Naive thymus-derived CD8-positive, alpha-beta T cell (primary cell): ENCODE results near the gene CHD2. TPM values are rescaled to one million over a fixed set of nuclear protein-coding genes. Genes with fewer than 3 reads are reported as not detected.
"Not testable (repeated sequence)": the region's sequence is repeated elsewhere in the genome, so short reads cannot be mapped to it uniquely, and the experiment has no call there.

Experiments used
- ATAC-seq, 2 donors: fragments of 150-1000 bp; cut with Tn5 transposase in 1 of 2; sonication (Bioruptor Pico), chemical (Tn5 transposase) in 1 of 2; 1 replicate in 1 of 2; 2 replicates in 1 of 2; pipeline ENCODE4 v1.10.0; 2021; ENCODE audit warnings: mild to moderate bottlenecking in 2 of 2, moderate library complexity in 2 of 2
- POLR2A ChIA-PET: fragments of 350-600 bp; sonication (Branson Sonifier 250); formaldehyde crosslinking; loops from one replicate; lab custom pipeline; 2021; ENCODE audit warnings: antibody characterized with exemption; lab: Charles Lee
- DNase-seq, 10 donors: peaks; one replicate each; pipeline versions ENCODE4 v3.0.0 to v3.0.0-alpha.2; 2020 to 2022
- H3K27ac Mint-ChIP-seq, 10 donors: one replicate each; pipeline ENCODE4 v1.8.0; 2020 to 2022; ENCODE audit warnings: mild to moderate bottlenecking in 10 of 10, mixed read lengths in 10 of 10, moderate library complexity in 4 of 10, inconsistent platforms in 1 of 10
- H3K27me3 Mint-ChIP-seq, 5 donors: one replicate each; pipeline ENCODE4 v1.8.0; 2021 to 2022; ENCODE audit warnings: mixed read lengths in 5 of 5
- H3K36me3 Mint-ChIP-seq, 3 donors: one replicate each; pipeline ENCODE4 v1.8.0; 2020 to 2022; ENCODE audit warnings: mixed read lengths in 3 of 3, mild to moderate bottlenecking in 2 of 3, inconsistent platforms in 1 of 3
- H3K4me1 Mint-ChIP-seq, 4 donors: one replicate each; pipeline ENCODE4 v1.8.0; 2021 to 2022; ENCODE audit warnings: mixed read lengths in 4 of 4
- H3K4me3 Mint-ChIP-seq, 10 donors: one replicate each; pipeline ENCODE4 v1.8.0; 2020 to 2022; ENCODE audit warnings: mild to moderate bottlenecking in 10 of 10, mixed read lengths in 10 of 10, moderate library complexity in 6 of 10, inconsistent platforms in 1 of 10
- H3K9me3 Mint-ChIP-seq, 9 donors: one replicate each; pipeline ENCODE4 v1.8.0; 2020 to 2022; ENCODE audit warnings: mixed read lengths in 9 of 9, mild to moderate bottlenecking in 3 of 9, inconsistent platforms in 1 of 9, moderate library complexity in 1 of 9
- polyA plus RNA-seq, 3 donors: library from polyadenylated mRNA; unstranded; fragments of 300-500 nt; fragmentation: Illumina TruSeq; gene quantifications; one replicate each; pipeline ENCODE4 v1.2.3, GENCODE V29; 2021
- total RNA-seq, 8 experiments: library from RNA in 2 of 8; stranded (reverse) in 2 of 8; gene quantifications; one replicate each; pipeline ENCODE4 v1.2.3 and lab custom pipeline; 2021 to 2026

CHD2 gene
- total and polyA plus RNA-seq, 5 experiments from 2014 or later: 53.1 to 427 (median 101) TPM

GRCh38 chr15:93027413-93027812, 127.3 kb downstream of the CHD2 start:
- Mint-ChIP-seq H3K4me1 (peaks cover 40 to 66% (median 54%) of the 10 kb centered on the region in 4 donors), H3K36me3 (peaks cover 0 to 48% (median 19%) of the 10 kb centered on the region in 3 donors), H3K9me3 (no peaks in the 10 kb centered on the region), H3K27ac (peak overlapping the region in 5 of 10 donors; percentile 18 to 76 (median 35)), H3K4me3 (no peak overlapping the region), H3K27me3 (no peaks in the 10 kb centered on the region)
- POLR2A ChIA-PET: no interaction called here
- ATAC-seq (no peak), DNase-seq (no peak)

GRCh38 chr15:93028111-93028631, 128.0 kb downstream of the CHD2 start:
- no peak for ATAC-seq

GRCh38 chr15:93028632-93029213, 128.6 kb downstream of the CHD2 start:
- Mint-ChIP-seq H3K9me3 (no peaks in the 10 kb centered on the region), H3K27ac (peak overlapping the region in 8 of 10 donors; percentile 36 to 91 (median 50)), H3K4me3 (peak overlapping the region in 4 of 10 donors; percentile 22 to 58 (median 32)), H3K4me1 (peaks cover 30 to 54% (median 42%) of the 10 kb centered on the region in 4 donors), H3K27me3 (no peaks in the 10 kb centered on the region), H3K36me3 (peaks cover 0 to 35% (median 11%) of the 10 kb centered on the region in 3 donors)
- POLR2A ChIA-PET: no interaction called here
- DNase-seq (no peak), ATAC-seq (no peak)

More at GRCh38 chr15:93028111-93028631, 128.0 kb downstream of the CHD2 start:
- peaks cover 34 to 59% (median 46%) of the 10 kb centered on the region in 4 donors for H3K4me1 Mint-ChIP-seq
- H3K36me3 Mint-ChIP-seq: peaks cover 0 to 40% (median 12%) of the 10 kb centered on the region in 3 donors
- H3K9me3 Mint-ChIP-seq: no peaks in the 10 kb centered on the region
- H3K27ac Mint-ChIP-seq: peak overlapping the region in 9 of 10 donors; percentile 16 to 91 (median 52)
- H3K4me3 Mint-ChIP-seq: peak overlapping the region in 3 of 10 donors; percentile 22 to 58 (median 40)
- POLR2A ChIA-PET: no interaction called here
- no peaks in the 10 kb centered on the region for H3K27me3 Mint-ChIP-seq
- no peak for DNase-seq

- Mint-ChIP-seq H3K9me3 (no peaks in the 10 kb centered on the region), H3K4me1 (peaks cover 29 to 48% (median 37%) of the 10 kb centered on the region in 4 donors), H3K27me3 (no peaks in the 10 kb centered on the region), H3K4me3 (peak overlapping the region in 3 of 10 donors; percentile 24 to 60 (median 58)), H3K27ac (peak overlapping the region; percentile 27 to 91 (median 71)), H3K36me3 (peaks cover 0 to 29% (median 9%) of the 10 kb centered on the region in 3 donors)
- POLR2A ChIA-PET: interaction anchor here (1.1 kb wide), 1 partner anchor 18 kb away, joined by 5 read pairs; no protein-coding TSS in a partner anchor
- ATAC-seq (no peak), DNase-seq (no peak)
Measured at GRCh38 chr15:93029214-93029835, 129.2 kb downstream of the CHD2 start.

GRCh38 chr15:93029836-93030429, 129.8 kb downstream of the CHD2 start:
- peaks cover 23 to 42% (median 31%) of the 10 kb centered on the region in 4 donors for H3K4me1 Mint-ChIP-seq
- no peaks in the 10 kb centered on the region for H3K27me3 Mint-ChIP-seq
- H3K36me3 Mint-ChIP-seq: peaks cover 0 to 23% (median 4%) of the 10 kb centered on the region in 3 donors
- peak overlapping the region in 9 of 10 donors; percentile 36 to 91 (median 75) for H3K27ac Mint-ChIP-seq
- no peak for ATAC-seq
- no peaks in the 10 kb centered on the region for H3K9me3 Mint-ChIP-seq
- DNase-seq: no peak
- POLR2A ChIA-PET: interaction anchor here (1.1 to 1.2 kb wide), 2 partner anchors 15 to 18 kb away, joined by 3 to 5 read pairs; no protein-coding TSS in a partner anchor
- peak overlapping the region in 3 of 10 donors; percentile 24 to 60 (median 58) for H3K4me3 Mint-ChIP-seq

- Mint-ChIP-seq H3K4me3 (peak overlapping the region in 1 of 10 donors; percentile 30), H3K4me1 (peaks cover 19 to 40% (median 28%) of the 10 kb centered on the region in 4 donors), H3K9me3 (no peaks in the 10 kb centered on the region), H3K27me3 (peaks cover 0 to 4% (median 0%) of the 10 kb centered on the region in 5 donors), H3K36me3 (peaks cover 0 to 16% (median 0%) of the 10 kb centered on the region in 3 donors), H3K27ac (peak overlapping the region in 9 of 10 donors; percentile 36 to 90 (median 75))
- DNase-seq (peak; percentile 40 to 77 (median 62)), ATAC-seq (peak; percentile 76 to 86)
- POLR2A ChIA-PET: interaction anchor here (1.1 to 1.2 kb wide), 2 partner anchors 14 to 17 kb away, joined by 3 to 5 read pairs; no protein-coding TSS in a partner anchor
Measured at GRCh38 chr15:93030430-93031102, 130.4 kb downstream of the CHD2 start.

GRCh38 chr15:93031103-93031464, 131.0 kb downstream of the CHD2 start:
- POLR2A ChIA-PET: interaction anchor here (1.2 kb wide), 1 partner anchor 14 kb away, joined by 3 read pairs; no protein-coding TSS in a partner anchor
- Mint-ChIP-seq H3K4me1 (peaks cover 19 to 40% (median 27%) of the 10 kb centered on the region in 4 donors), H3K27ac (peak overlapping the region in 2 of 10 donors; percentile 57 to 67), H3K4me3 (peak overlapping the region in 1 of 10 donors; percentile 19), H3K36me3 (peaks cover 0 to 11% (median 0%) of the 10 kb centered on the region in 3 donors), H3K9me3 (no peaks in the 10 kb centered on the region), H3K27me3 (peaks cover 0 to 4% (median 2%) of the 10 kb centered on the region in 5 donors)
- no peak for DNase-seq
- ATAC-seq: no peak

- Mint-ChIP-seq H3K27ac (peak overlapping the region in 2 of 10 donors; percentile 57 to 67), H3K4me3 (peak overlapping the region in 1 of 10 donors; percentile 19), H3K4me1 (peaks cover 21 to 34% (median 25%) of the 10 kb centered on the region in 4 donors)
- H3K36me3 Mint-ChIP-seq, H3K27me3 Mint-ChIP-seq, H3K9me3 Mint-ChIP-seq, POLR2A ChIA-PET, ATAC-seq: not testable (repeated sequence)
- DNase-seq: peak in 1 of 10 donors; percentile 14
Measured at GRCh38 chr15:93031557-93032384, 131.6 kb downstream of the CHD2 start.

- POLR2A ChIA-PET, H3K27me3 Mint-ChIP-seq, H3K9me3 Mint-ChIP-seq, H3K4me3 Mint-ChIP-seq, H3K36me3 Mint-ChIP-seq, ATAC-seq: not testable (repeated sequence)
- Mint-ChIP-seq H3K4me1 (peaks cover 19 to 29% (median 25%) of the 10 kb centered on the region in 4 donors), H3K27ac (peak overlapping the region in 1 of 10 donors; percentile 43)
- DNase-seq: peak in 1 of 10 donors; percentile 14
Measured at GRCh38 chr15:93032515-93033206, 132.5 kb downstream of the CHD2 start.

- peak in 1 of 10 donors; percentile 12 for DNase-seq
- POLR2A ChIA-PET: no interaction called here
- H3K4me3 Mint-ChIP-seq: no peak overlapping the region
Measured at GRCh38 chr15:93033434-93034045, 133.4 kb downstream of the CHD2 start.

More at GRCh38 chr15:93033434-93034045, 133.4 kb downstream of the CHD2 start:
- Mint-ChIP-seq H3K4me1 (peaks cover 19 to 26% (median 24%) of the 10 kb centered on the region in 4 donors), H3K36me3 (no peaks in the 10 kb centered on the region), H3K27ac (peak overlapping the region in 2 of 10 donors; percentile 29 to 79), H3K27me3 (peaks cover 0 to 4% (median 2%) of the 10 kb centered on the region in 5 donors), H3K9me3 (no peaks in the 10 kb centered on the region)
- ATAC-seq: no peak
